SK-N-SH (cell line): ENCODE measurements around the gene PIK3CA.

ENCODE experiments used
- CHD2 ChIP-seq: fragments of 150-350 bp; IDR thresholded peaks from 2 replicates; pipeline ENCODE4 v1.6.1; 2018; ENCODE audit warnings: low read length; ENCODE audit not compliant: partially characterized antibody
- EP300 ChIP-seq, 2 experiments: IDR thresholded peaks; 2 replicates each; pipeline versions ENCODE4 v1.4.0 to v1.6.1; 2012; ENCODE audit warnings: borderline replicate concordance in 1 of 2, low read depth in 1 of 2, low read length in 1 of 2
- EZH2phosphoT487 ChIP-seq: fragments of 200-600 bp; sonication (generic); IDR thresholded peaks from 2 replicates; pipeline ENCODE4 v1.6.1; 2017; ENCODE audit warnings: low read depth, mixed run types, mild to moderate bottlenecking, antibody characterized with exemption, moderate library complexity, borderline replicate concordance
- GABPA ChIP-seq: IDR thresholded peaks from 2 replicates; pipeline ENCODE4 v1.4.0; 2012; ENCODE audit warnings: low read depth, mild to moderate bottlenecking
- POLR2AphosphoS5 ChIP-seq: IDR thresholded peaks from 2 replicates; pipeline ENCODE4 v1.6.1; 2012; ENCODE audit warnings: low read depth, low read length
- RFX5 ChIP-seq: IDR thresholded peaks from 2 replicates; pipeline ENCODE4 v1.6.1; 2012; ENCODE audit warnings: mild to moderate bottlenecking, improper control_type of control experiment, low read length
- RXRA ChIP-seq: IDR thresholded peaks from 2 replicates; pipeline ENCODE4 v1.4.0; 2012; ENCODE audit warnings: low read depth, mild to moderate bottlenecking, borderline replicate concordance
- TCF12 ChIP-seq: IDR thresholded peaks from 2 replicates; pipeline ENCODE4 v1.4.0; 2012
- YY1 ChIP-seq: IDR thresholded peaks from 2 replicates; pipeline ENCODE4 v1.4.0; 2012; ENCODE audit warnings: low read depth, mild to moderate bottlenecking
- TF ChIP-seq, protein P1 (sequence below): fragments of 200-600 bp; sonication (generic); IDR thresholded peaks from 2 replicates; pipeline ENCODE4 v1.6.1; 2017; ENCODE audit warnings: antibody characterized with exemption, mild to moderate bottlenecking, moderate library complexity
- TF ChIP-seq, protein P2 (sequence below): IDR thresholded peaks from 2 replicates; pipeline ENCODE4; 2012
- TF ChIP-seq, protein P3 (sequence below): IDR thresholded peaks from 2 replicates; pipeline ENCODE4 v1.4.0; 2012; ENCODE audit warnings: low read depth
- TF ChIP-seq, protein P4 (sequence below): IDR thresholded peaks from 2 replicates; pipeline ENCODE4 v1.4.0; 2012; ENCODE audit warnings: low read depth, borderline replicate concordance

DNA sequence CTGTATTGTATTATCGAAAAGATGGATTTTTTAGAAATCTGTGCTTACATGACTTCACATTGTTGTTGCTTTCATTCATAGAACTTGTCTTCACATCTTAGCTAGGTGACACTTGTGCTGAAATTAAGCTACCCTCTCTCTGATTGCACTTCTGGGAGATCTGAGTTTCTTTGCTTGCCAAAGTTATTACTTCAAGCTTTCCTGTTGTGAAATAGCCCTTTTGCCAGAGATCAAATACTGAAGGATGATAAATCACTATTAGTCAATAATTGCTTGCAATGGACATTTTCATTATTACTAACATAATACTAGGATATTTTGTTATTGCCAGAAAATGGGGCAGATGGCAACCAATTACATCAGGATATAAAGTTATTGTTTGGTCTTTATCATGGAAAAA, 34.7 kb downstream of the PIK3CA start:
- TF ChIP-seq YY1 (no peak), GABPA (no peak), CHD2 (no peak), RXRA (no peak), TCF12 (no peak), POLR2AphosphoS5 (no peak), EZH2phosphoT487 (no peak), EP300 (IDR thresholded peaks at IDR 0.05; ENCODE audit: borderline replicate concordance in 1 of 2, low read depth in 1 of 2, low read length in 1 of 2) (no peak), RFX5 (no peak)
- TF ChIP-seq, protein P1, sequence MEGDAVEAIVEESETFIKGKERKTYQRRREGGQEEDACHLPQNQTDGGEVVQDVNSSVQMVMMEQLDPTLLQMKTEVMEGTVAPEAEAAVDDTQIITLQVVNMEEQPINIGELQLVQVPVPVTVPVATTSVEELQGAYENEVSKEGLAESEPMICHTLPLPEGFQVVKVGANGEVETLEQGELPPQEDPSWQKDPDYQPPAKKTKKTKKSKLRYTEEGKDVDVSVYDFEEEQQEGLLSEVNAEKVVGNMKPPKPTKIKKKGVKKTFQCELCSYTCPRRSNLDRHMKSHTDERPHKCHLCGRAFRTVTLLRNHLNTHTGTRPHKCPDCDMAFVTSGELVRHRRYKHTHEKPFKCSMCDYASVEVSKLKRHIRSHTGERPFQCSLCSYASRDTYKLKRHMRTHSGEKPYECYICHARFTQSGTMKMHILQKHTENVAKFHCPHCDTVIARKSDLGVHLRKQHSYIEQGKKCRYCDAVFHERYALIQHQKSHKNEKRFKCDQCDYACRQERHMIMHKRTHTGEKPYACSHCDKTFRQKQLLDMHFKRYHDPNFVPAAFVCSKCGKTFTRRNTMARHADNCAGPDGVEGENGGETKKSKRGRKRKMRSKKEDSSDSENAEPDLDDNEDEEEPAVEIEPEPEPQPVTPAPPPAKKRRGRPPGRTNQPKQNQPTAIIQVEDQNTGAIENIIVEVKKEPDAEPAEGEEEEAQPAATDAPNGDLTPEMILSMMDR = no peak
- TF ChIP-seq, protein P2, sequence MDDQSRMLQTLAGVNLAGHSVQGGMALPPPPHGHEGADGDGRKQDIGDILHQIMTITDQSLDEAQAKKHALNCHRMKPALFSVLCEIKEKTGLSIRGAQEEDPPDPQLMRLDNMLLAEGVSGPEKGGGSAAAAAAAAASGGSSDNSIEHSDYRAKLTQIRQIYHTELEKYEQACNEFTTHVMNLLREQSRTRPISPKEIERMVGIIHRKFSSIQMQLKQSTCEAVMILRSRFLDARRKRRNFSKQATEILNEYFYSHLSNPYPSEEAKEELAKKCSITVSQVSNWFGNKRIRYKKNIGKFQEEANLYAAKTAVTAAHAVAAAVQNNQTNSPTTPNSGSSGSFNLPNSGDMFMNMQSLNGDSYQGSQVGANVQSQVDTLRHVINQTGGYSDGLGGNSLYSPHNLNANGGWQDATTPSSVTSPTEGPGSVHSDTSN = no peak
- TF ChIP-seq, protein P3, sequence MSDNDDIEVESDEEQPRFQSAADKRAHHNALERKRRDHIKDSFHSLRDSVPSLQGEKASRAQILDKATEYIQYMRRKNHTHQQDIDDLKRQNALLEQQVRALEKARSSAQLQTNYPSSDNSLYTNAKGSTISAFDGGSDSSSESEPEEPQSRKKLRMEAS = no peak
- TF ChIP-seq, protein P4, sequence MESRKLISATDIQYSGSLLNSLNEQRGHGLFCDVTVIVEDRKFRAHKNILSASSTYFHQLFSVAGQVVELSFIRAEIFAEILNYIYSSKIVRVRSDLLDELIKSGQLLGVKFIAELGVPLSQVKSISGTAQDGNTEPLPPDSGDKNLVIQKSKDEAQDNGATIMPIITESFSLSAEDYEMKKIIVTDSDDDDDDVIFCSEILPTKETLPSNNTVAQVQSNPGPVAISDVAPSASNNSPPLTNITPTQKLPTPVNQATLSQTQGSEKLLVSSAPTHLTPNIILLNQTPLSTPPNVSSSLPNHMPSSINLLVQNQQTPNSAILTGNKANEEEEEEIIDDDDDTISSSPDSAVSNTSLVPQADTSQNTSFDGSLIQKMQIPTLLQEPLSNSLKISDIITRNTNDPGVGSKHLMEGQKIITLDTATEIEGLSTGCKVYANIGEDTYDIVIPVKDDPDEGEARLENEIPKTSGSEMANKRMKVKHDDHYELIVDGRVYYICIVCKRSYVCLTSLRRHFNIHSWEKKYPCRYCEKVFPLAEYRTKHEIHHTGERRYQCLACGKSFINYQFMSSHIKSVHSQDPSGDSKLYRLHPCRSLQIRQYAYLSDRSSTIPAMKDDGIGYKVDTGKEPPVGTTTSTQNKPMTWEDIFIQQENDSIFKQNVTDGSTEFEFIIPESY = no peak
